SK-N-SH treated with all-trans-retinoic acid at 6 μM for 48 hours (cell line): ENCODE measurements around the gene RHO.

Experiments used
- ARNTL ChIP-seq: fragments of 450-650 bp; formaldehyde crosslinking; IDR thresholded peaks from 2 replicates; pipeline ENCODE4 v1.5.0; 2020; ENCODE audit warnings: low read depth, mild to moderate bottlenecking, moderate library complexity, borderline replicate concordance
- CREB5 ChIP-seq: fragments of 250-450 bp; sonication (Bioruptor Pico); IDR thresholded peaks from 2 replicates; pipeline ENCODE4 v1.5.1; 2020; ENCODE audit warnings: low read depth, mild to moderate bottlenecking, moderate library complexity
- CSDC2 ChIP-seq: fragments of 250-450 bp; sonication (Bioruptor Pico); IDR thresholded peaks from 2 replicates; pipeline ENCODE4 v1.5.0; 2020; ENCODE audit warnings: mild to moderate bottlenecking, moderate library complexity
- ESRRG ChIP-seq: fragments of 250-450 bp; sonication (Bioruptor Pico); IDR thresholded peaks from 2 replicates; pipeline ENCODE4 v1.6.1; 2021; ENCODE audit warnings: mild to moderate bottlenecking
- OSR1 ChIP-seq: fragments of 250-450 bp; sonication (Bioruptor Pico); IDR thresholded peaks from 2 replicates; pipeline ENCODE4 v1.8.0; 2022; ENCODE audit warnings: moderate library complexity, mild to moderate bottlenecking, inconsistent platforms
- RARB ChIP-seq: fragments of 250-450 bp; sonication (Bioruptor Pico); IDR thresholded peaks from 2 replicates; pipeline ENCODE4 v1.8.0; 2021; ENCODE audit warnings: mild to moderate bottlenecking, moderate library complexity
- SNAI2 ChIP-seq: fragments of 250-450 bp; sonication (Bioruptor Pico); IDR thresholded peaks from 2 replicates; pipeline ENCODE4 v1.5.0; 2020; ENCODE audit warnings: mild to moderate bottlenecking, moderate library complexity
- TCF4 ChIP-seq: fragments of 250-450 bp; sonication (Bioruptor Pico); IDR thresholded peaks from 2 replicates; pipeline ENCODE4 v1.8.0; 2021; ENCODE audit warnings: mild to moderate bottlenecking, moderate library complexity, borderline replicate concordance
- TOX ChIP-seq: fragments of 250-450 bp; sonication (Bioruptor Pico); IDR thresholded peaks from 2 replicates; pipeline ENCODE4 v1.8.0; 2021; ENCODE audit warnings: mild to moderate bottlenecking, moderate library complexity, borderline replicate concordance
- ZFP3 ChIP-seq: fragments of 250-450 bp; sonication (Bioruptor Pico); IDR thresholded peaks from 2 replicates; pipeline ENCODE4 v1.5.0; 2020; ENCODE audit warnings: mild to moderate bottlenecking, moderate library complexity
- TF ChIP-seq, protein P1 (sequence below): fragments of 250-450 bp; sonication (Bioruptor Pico); IDR thresholded peaks from 2 replicates; pipeline ENCODE4 v1.8.0; 2020; ENCODE audit warnings: mild to moderate bottlenecking, moderate library complexity, borderline replicate concordance

DNA sequence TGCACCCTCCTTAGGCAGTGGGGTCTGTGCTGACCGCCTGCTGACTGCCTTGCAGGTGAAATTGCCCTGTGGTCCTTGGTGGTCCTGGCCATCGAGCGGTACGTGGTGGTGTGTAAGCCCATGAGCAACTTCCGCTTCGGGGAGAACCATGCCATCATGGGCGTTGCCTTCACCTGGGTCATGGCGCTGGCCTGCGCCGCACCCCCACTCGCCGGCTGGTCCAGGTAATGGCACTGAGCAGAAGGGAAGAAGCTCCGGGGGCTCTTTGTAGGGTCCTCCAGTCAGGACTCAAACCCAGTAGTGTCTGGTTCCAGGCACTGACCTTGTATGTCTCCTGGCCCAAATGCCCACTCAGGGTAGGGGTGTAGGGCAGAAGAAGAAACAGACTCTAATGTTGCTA lies 2.4 kb downstream of the RHO start:
- TF ChIP-seq ESRRG (CRISPR knock-in tag) = no peak
- TF ChIP-seq SNAI2 (CRISPR knock-in tag) = no peak
- TF ChIP-seq TCF4 (CRISPR knock-in tag) = no peak
- TF ChIP-seq CSDC2 = no peak
- no peak for TF ChIP-seq ARNTL (CRISPR knock-in tag)
- no peak for TF ChIP-seq RARB (CRISPR knock-in tag)
- TF ChIP-seq CREB5 (CRISPR knock-in tag) = no peak
- no peak for TF ChIP-seq ZFP3 (CRISPR knock-in tag)
- TF ChIP-seq TOX = no peak
- no peak for TF ChIP-seq OSR1
- TF ChIP-seq, protein P1, sequence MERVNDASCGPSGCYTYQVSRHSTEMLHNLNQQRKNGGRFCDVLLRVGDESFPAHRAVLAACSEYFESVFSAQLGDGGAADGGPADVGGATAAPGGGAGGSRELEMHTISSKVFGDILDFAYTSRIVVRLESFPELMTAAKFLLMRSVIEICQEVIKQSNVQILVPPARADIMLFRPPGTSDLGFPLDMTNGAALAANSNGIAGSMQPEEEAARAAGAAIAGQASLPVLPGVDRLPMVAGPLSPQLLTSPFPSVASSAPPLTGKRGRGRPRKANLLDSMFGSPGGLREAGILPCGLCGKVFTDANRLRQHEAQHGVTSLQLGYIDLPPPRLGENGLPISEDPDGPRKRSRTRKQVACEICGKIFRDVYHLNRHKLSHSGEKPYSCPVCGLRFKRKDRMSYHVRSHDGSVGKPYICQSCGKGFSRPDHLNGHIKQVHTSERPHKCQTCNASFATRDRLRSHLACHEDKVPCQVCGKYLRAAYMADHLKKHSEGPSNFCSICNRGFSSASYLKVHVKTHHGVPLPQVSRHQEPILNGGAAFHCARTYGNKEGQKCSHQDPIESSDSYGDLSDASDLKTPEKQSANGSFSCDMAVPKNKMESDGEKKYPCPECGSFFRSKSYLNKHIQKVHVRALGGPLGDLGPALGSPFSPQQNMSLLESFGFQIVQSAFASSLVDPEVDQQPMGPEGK (CRISPR knock-in tag) = no peak
